ENCODE results near the gene IDE. TPM values are rescaled to one million over a fixed set of nuclear protein-coding genes. Genes with fewer than 3 reads are reported as not detected.

IDE gene
- total and polyA plus RNA-seq, 2 of the 13 experiments (the other 11 are each of a cell fraction or from before 2014, with no cell fraction given) = 16.1 to 52.1 TPM

GRCh38 chr10:92598321-92598720, 24.4 kb upstream of the IDE start:
- CTCF ChIA-PET (ENCODE audit: low intra/inter-chr PET ratio, low total read pairs) = no interaction called here
- H3K27ac ChIP-seq (ENCODE audit: extremely low read length, insufficient read depth, low read length) = no peak overlapping the region
- FAIRE-seq (no peak), ATAC-seq (no peak), DNase-seq (ENCODE audit: low spot score) (no peak)
- H3K27me3 ChIP-seq (ENCODE audit: control insufficient read depth in 1 of 2, insufficient read depth in 2 of 2, low read length in 2 of 2) = no peaks in the 10 kb centered on the region; a peak in 1 of 5 replicates
- POLR2A ChIA-PET = no interaction called here
- intact Hi-C loops (cut with micrococcal nuclease; ENCODE audit: unreplicated experiment) = loop anchor here (10.0 kb wide), 1 partner anchor 46 kb away; no protein-coding TSS in a partner anchor
- peaks cover 96% of the 10 kb centered on the region for H3K79me2 ChIP-seq (ENCODE audit: insufficient read depth, low read length)
- H3K4me1 ChIP-seq (ENCODE audit: insufficient read depth, low read length) = peaks cover 59% of the 10 kb centered on the region
- TF ChIP-seq HIVEP1 (CRISPR knock-in tag; IDR thresholded peaks at IDR 0.05) (no peak), U2AF2 (IDR thresholded peaks at IDR 0.05; ENCODE audit: low read depth, low read length) (no peak), POLR2G (IDR thresholded peaks at IDR 0.05; ENCODE audit: low read depth, low read length) (no peak), PCBP2 (optimal IDR thresholded peaks at IDR 0.05; ENCODE audit: low read depth, low read length, poor library complexity, severe bottlenecking) (no peak), ZNF619 (CRISPR knock-in tag; IDR thresholded peaks at IDR 0.05) (no peak)
- H3K9ac ChIP-seq (ENCODE audit: insufficient read depth, low read depth, low read length) = no peak overlapping the region
- no TSS peak for BruUV-seq (replicated peaks)
- no peak overlapping the region for H3K4me3 ChIP-seq (replicated peaks in 1 of 3; ENCODE audit: insufficient read depth in 1 of 3, low read depth in 2 of 3, low read length in 3 of 3)
- H3K4me2 ChIP-seq (ENCODE audit: low read depth, low read length) = no peak overlapping the region
- in situ Hi-C loops (cut with HindIII; ENCODE audit: extremely low pct_ligation_motif_present, low pct_unique_long_range_greater_than_20kb) = no loop called here
- 97% methylated on average over 1 of the region's 1 CpG for WGBS (ENCODE audit: low lambda C conversion rate)
- H3K9me3 ChIP-seq (ENCODE audit: low read length) = no peaks in the 10 kb centered on the region
- no peak overlapping the region for H2AFZ ChIP-seq (ENCODE audit: low read length)
- no peaks in the 10 kb centered on the region for H4K20me1 ChIP-seq (ENCODE audit: insufficient read depth, low read length)
- no peaks in the 10 kb centered on the region for H3K36me3 ChIP-seq (replicated peaks in 1 of 2; ENCODE audit: control insufficient read depth in 1 of 2, insufficient read depth in 2 of 2, low read length in 2 of 2)

DNA sequence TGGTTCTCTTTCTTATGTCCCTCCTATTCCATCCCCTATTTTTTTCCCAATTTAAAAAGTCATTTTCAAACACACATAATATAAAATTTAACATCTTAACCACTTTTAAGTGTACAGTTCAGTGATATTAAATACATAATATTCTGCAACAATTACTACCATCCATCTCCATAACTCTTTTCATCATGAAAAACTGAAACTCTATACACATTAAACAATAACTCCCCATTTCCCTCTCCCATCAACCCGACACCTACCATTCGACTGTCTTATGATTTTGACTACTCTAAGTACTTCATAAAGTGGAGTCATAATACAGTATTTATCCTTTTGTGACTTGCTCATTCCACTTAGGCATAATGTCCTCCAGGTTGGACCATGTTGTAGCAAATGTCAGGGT, 21.6 kb upstream of the IDE start:
- Histone ChIP-seq H3K79me2 (ENCODE audit: insufficient read depth, low read length) (peaks cover 69% of the 10 kb centered on the region), H3K4me2 (ENCODE audit: low read depth, low read length) (peak overlapping the region; percentile 74), H3K9me3 (ENCODE audit: low read length) (no peaks in the 10 kb centered on the region), H3K36me3 (replicated peaks in 1 of 2; ENCODE audit: control insufficient read depth in 1 of 2, insufficient read depth in 2 of 2, low read length in 2 of 2) (no peaks in the 10 kb centered on the region), H3K4me3 (replicated peaks in 1 of 3; ENCODE audit: insufficient read depth in 1 of 3, low read depth in 2 of 3, low read length in 3 of 3) (peak overlapping the region in 2 of 3 experiments; percentile 88 to 91; a peak in 2 of 6 replicates), H4K20me1 (ENCODE audit: insufficient read depth, low read length) (no peaks in the 10 kb centered on the region), H3K27me3 (ENCODE audit: control insufficient read depth in 1 of 2, insufficient read depth in 2 of 2, low read length in 2 of 2) (no peaks in the 10 kb centered on the region; a peak in 1 of 5 replicates), H3K9ac (ENCODE audit: insufficient read depth, low read depth, low read length) (peak overlapping the region; percentile 51; the same call in 1 of the 2 replicates), H2AFZ (ENCODE audit: low read length) (no peak overlapping the region), H3K4me1 (ENCODE audit: insufficient read depth, low read length) (peaks cover 47% of the 10 kb centered on the region), H3K27ac (ENCODE audit: extremely low read length, insufficient read depth, low read length) (no peak overlapping the region)
- 89% methylated on average over 2 of the region's 2 CpGs for WGBS (ENCODE audit: low lambda C conversion rate)
- DNase-seq (ENCODE audit: low spot score) (no peak), ATAC-seq (no peak), FAIRE-seq (no peak)
- no peak for TF ChIP-seq SRF (IDR thresholded peaks at IDR 0.05; ENCODE audit: low read depth, low read length)
- TF ChIP-seq NFE2 (CRISPR knock-in tag; IDR thresholded peaks at IDR 0.05) = no peak
- no peak for TF ChIP-seq MYC (CRISPR knock-in tag; IDR thresholded peaks at IDR 0.05; ENCODE audit: borderline replicate concordance)
- TF ChIP-seq, protein P1, sequence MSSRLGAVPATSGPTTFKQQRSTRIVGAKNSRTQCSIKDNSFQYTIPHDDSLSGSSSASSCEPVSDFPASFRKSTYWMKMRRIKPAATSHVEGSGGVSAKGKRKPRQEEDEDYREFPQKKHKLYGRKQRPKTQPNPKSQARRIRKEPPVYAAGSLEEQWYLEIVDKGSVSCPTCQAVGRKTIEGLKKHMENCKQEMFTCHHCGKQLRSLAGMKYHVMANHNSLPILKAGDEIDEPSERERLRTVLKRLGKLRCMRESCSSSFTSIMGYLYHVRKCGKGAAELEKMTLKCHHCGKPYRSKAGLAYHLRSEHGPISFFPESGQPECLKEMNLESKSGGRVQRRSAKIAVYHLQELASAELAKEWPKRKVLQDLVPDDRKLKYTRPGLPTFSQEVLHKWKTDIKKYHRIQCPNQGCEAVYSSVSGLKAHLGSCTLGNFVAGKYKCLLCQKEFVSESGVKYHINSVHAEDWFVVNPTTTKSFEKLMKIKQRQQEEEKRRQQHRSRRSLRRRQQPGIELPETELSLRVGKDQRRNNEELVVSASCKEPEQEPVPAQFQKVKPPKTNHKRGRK (CRISPR knock-in tag; IDR thresholded peaks at IDR 0.05) = no peak
- no peak for TF ChIP-seq ZNF10 (CRISPR knock-in tag; IDR thresholded peaks at IDR 0.05; ENCODE audit: borderline replicate concordance, low read depth)
- TF ChIP-seq ZHX1 (CRISPR knock-in tag; IDR thresholded peaks at IDR 0.05; ENCODE audit: low read depth) = no peak
- no peak for TF ChIP-seq ZNF883 (CRISPR knock-in tag; IDR thresholded peaks at IDR 0.05; ENCODE audit: not compliant biosample characterization)
- TF ChIP-seq ELF1 (CRISPR knock-in tag; IDR thresholded peaks at IDR 0.05) = no peak
- TF ChIP-seq TGIF2 (CRISPR knock-in tag; IDR thresholded peaks at IDR 0.05) = no peak
- in situ Hi-C loops (cut with HindIII; ENCODE audit: extremely low pct_ligation_motif_present, low pct_unique_long_range_greater_than_20kb) (no loop called here), intact Hi-C loops (cut with micrococcal nuclease; ENCODE audit: unreplicated experiment) (loop anchor here (10.0 kb wide), 1 partner anchor 49 kb away; no protein-coding TSS in a partner anchor)
- ChIA-PET POLR2A (no interaction called here), CTCF (ENCODE audit: low intra/inter-chr PET ratio, low total read pairs) (no interaction called here)
- BruUV-seq (replicated peaks) = no TSS peak

Data from HepG2 (cell line).